Transverse colon (tissue), 3 donors: Measurements from ENCODE around the gene OR7A5.

Experiments used
- EP300 ChIP-seq: sonication (generic); formaldehyde crosslinking; IDR thresholded peaks from one replicate; pipeline ENCODE4 v1.6.1; 2017; ENCODE audit warnings: antibody characterized with exemption, low read depth
- POLR2AphosphoS5 ChIP-seq, 3 donors: sonication (generic); formaldehyde crosslinking; IDR thresholded peaks; one replicate each; pipeline ENCODE4 v1.6.1; 2016; ENCODE audit warnings: antibody characterized with exemption in 3 of 3

GRCh38 chr19:14782626-14783409, 52.2 kb downstream of the OR7A5 start:
- TF ChIP-seq EP300 (no peak), POLR2AphosphoS5 (IDR thresholded peaks at IDR 0.05) (no peak)
